ENCODE measurements around the gene GATA5.

GATA5 gene, protein sequence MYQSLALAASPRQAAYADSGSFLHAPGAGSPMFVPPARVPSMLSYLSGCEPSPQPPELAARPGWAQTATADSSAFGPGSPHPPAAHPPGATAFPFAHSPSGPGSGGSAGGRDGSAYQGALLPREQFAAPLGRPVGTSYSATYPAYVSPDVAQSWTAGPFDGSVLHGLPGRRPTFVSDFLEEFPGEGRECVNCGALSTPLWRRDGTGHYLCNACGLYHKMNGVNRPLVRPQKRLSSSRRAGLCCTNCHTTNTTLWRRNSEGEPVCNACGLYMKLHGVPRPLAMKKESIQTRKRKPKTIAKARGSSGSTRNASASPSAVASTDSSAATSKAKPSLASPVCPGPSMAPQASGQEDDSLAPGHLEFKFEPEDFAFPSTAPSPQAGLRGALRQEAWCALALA

GRCh38 chr20:62475772-62476055 lies at the start of gene GATA5:
TSS of gene GATA5 (minus strand) at chr20:62475995. CDS start at chr20:62475521, 474 bp downstream.
- DNase-seq, result no peak

DNA sequence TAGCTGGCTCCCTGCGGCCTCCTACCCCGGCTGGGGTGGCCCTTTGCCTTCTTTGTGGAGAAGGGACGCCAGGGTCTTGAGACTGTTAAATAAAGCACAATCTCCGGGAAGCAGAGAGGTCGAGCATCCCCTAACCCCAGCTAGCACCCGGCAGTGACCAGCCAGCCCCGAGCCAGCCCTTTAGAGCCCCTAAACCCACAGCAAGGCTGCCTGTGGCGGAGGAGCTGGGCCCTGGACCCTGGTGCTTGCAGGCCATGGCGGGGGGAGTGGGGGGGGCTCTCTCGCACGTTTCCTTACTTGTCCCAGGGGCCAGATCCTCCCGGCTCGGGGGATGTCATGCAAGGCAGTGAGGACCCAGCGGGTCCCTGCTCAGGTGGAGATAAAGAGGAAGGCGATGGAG lies 49.2 kb upstream of the GATA5 start:
- no peak for DNase-seq

- DNase-seq, result no peak
Observed at GRCh38 chr20:62524505-62524911, 48.7 kb upstream of the GATA5 start.

- DNase-seq, result peak; percentile 40
Observed at GRCh38 chr20:62523473-62524203, 47.8 kb upstream of the GATA5 start.

- DNase-seq, result no peak
Observed at GRCh38 chr20:62522748-62523396, 47.1 kb upstream of the GATA5 start.

DNA sequence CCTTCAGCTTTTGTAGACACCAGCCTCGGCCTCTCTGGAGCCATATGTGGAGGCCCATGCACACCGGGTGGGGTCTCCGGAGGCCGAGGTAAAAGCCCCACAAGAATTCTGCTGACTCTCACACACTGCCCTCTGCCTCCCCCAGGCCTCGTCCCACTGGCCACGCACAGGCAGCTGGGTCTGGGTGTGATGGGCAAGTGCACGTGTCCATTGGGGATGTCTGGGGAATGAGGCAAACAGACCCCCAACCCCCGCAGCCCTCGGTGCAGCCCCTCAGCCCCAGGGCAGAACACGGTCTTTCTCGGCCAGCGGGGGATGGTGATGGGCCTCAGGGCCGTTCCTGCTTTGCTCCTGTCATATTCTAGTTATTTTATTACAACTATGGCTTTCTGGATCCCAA lies 44.0 kb upstream of the GATA5 start:
- no peak for DNase-seq

DNA sequence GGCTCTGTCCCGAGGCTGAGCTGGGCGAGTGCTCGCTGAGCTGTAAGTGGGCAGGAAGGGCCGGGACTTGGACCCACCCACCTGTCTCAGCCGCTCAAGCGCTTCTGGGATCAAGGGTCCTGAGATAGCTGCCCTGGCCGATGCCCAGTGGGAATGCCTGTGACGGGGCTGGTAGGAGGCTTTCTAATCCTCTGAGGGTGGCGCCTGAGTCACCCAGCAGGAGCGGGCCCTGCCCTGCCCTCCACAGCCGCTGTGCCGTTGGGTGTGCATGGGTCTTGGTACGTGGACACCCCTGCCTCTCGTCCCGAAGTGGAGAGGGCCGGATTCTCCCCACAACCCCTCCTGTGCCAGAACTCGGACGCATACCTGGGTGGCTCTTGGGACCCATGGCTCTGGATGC lies 43.1 kb upstream of the GATA5 start:
- DNase-seq, result no peak

- DNase-seq, result no peak
Observed at GRCh38 chr20:62517901-62518610, 42.3 kb upstream of the GATA5 start.

GRCh38 chr20:62517168-62517567 lies 41.4 kb upstream of the GATA5 start:
- no peak for DNase-seq

- DNase-seq, result no peak
Observed at GRCh38 chr20:62516338-62516737, 40.5 kb upstream of the GATA5 start.

GRCh38 chr20:62515826-62516225 lies 40.0 kb upstream of the GATA5 start:
- DNase-seq, result no peak

GRCh38 chr20:62515280-62515679 lies 39.5 kb upstream of the GATA5 start:
- no peak for DNase-seq

GRCh38 chr20:62513991-62514390 lies 38.2 kb upstream of the GATA5 start:
- DNase-seq, result no peak

DNA sequence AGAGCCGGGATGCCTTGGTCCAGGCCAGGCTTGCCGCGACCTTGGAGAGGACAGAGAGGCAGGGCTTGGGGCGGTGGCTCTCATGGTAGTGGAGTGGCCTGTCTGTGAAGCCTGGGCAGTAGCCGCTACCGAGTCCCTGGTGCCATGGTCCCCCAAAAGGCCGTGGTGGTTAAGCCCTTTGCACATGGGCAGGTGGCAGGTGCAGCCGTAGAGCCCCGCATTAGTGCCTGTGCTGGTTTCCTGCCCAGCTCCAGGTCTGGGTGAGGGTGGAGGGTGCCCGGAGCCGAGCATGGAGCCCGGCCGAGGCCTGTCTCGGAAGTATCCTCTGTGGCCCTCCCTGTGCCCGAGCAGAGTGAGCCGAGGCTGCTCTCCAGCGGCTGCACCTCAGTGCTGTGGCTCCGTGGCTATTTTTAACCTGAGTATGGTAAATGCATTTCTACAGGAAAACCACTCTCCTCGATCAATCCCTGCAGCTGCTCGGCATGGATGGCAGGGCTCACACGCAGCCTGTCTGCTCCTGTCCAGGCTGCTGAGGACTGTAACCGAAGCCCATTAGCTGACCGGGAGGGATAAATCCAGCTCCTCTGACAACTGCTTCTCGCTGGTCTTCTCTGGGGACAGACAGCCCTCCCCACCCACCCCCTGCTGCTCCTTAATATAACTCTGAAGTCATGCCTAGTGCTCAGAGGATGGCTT lies 36.3 kb upstream of the GATA5 start:
- no peak for DNase-seq

GRCh38 chr20:62511300-62511914 lies 35.6 kb upstream of the GATA5 start:
- no peak for DNase-seq

GRCh38 chr20:62508641-62509051 lies 32.9 kb upstream of the GATA5 start:
- DNase-seq, result no peak

GRCh38 chr20:62507991-62508640 lies 32.3 kb upstream of the GATA5 start:
- DNase-seq, result no peak

GRCh38 chr20:62507323-62507722 lies 31.5 kb upstream of the GATA5 start:
- no peak for DNase-seq

- DNase-seq, result no peak
Observed at GRCh38 chr20:62506791-62507190, 31.0 kb upstream of the GATA5 start.

DNA sequence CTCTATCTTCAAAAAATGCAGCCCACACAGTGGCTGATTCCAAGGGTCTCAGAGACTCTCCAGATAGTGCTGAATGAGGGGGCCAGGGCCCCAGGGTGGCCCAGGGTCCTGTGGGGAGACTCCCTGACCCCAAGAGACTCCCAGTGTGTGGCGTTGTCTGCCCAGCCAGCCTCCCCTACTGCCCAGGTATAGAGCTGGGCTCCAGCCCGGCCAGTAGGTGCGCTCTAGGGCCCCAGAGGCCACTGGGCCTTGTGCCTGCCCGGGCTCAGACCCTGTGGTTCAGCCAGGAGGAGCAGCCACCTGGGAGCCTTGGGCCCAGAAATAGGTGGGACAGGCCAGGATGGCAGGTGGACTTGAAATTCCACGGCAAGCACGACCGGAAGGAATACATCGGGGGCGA lies 30.3 kb upstream of the GATA5 start:
- DNase-seq, result no peak

GRCh38 chr20:62505337-62506045 lies 29.7 kb upstream of the GATA5 start:
- DNase-seq, result no peak

All from CD4-positive, alpha-beta T cell treated with Interleukin-15 for 1 hour (primary cell).